Thyroid gland (tissue), 4 donors: Measurements from ENCODE around the gene GABRA5.

Experiments
- POLR2A ChIP-seq, 2 donors: fragments of 450-650 bp; IDR thresholded peaks; one replicate each; pipeline ENCODE4 v1.6.1; 2017; ENCODE audit warnings: antibody characterized with exemption in 2 of 2, mild to moderate bottlenecking in 2 of 2, moderate library complexity in 1 of 2
- TF ChIP-seq, protein P1 (sequence below), 6 experiments: fragments of 200-600 bp in 3 of 6; fragments of 450-650 bp in 3 of 6; sonication (generic) in 3 of 6; IDR thresholded peaks; one replicate each; pipeline ENCODE4 v1.5.1; 2016 to 2019; ENCODE audit warnings: antibody characterized with exemption in 6 of 6, mild to moderate bottlenecking in 2 of 6, inconsistent platforms in 1 of 6, moderate library complexity in 1 of 6

DNA sequence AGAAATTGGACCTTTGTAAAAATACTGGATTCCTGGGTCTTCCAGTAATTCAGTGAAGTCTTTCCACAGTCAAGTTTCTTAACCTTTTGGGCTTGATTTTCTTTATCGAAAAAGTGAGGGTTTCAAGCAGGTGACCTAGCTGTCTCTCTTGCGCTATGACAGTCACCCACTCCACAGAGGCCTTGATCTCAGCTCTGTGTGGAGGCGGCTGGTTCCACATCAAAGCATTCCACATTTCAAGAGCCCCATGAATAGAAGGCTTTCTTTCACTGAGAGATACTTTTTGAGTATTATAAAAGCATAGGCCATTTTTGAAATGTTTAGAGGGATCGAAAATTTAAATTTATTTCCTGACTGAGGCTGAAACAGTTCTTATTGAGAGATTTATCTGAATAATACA lies 43.9 kb downstream of the GABRA5 start:
- TF ChIP-seq, protein P1, sequence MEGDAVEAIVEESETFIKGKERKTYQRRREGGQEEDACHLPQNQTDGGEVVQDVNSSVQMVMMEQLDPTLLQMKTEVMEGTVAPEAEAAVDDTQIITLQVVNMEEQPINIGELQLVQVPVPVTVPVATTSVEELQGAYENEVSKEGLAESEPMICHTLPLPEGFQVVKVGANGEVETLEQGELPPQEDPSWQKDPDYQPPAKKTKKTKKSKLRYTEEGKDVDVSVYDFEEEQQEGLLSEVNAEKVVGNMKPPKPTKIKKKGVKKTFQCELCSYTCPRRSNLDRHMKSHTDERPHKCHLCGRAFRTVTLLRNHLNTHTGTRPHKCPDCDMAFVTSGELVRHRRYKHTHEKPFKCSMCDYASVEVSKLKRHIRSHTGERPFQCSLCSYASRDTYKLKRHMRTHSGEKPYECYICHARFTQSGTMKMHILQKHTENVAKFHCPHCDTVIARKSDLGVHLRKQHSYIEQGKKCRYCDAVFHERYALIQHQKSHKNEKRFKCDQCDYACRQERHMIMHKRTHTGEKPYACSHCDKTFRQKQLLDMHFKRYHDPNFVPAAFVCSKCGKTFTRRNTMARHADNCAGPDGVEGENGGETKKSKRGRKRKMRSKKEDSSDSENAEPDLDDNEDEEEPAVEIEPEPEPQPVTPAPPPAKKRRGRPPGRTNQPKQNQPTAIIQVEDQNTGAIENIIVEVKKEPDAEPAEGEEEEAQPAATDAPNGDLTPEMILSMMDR (IDR thresholded peaks at IDR 0.05), result no peak
- TF ChIP-seq POLR2A (IDR thresholded peaks at IDR 0.05), result no peak
